GM21360 (cell line): Measurements from ENCODE around the gene PIK3R5.
"Not testable (repeated sequence)": the region's sequence is repeated elsewhere in the genome, so short reads cannot be mapped to it uniquely, and the experiment has no call there.

ENCODE experiments used
- ATAC-seq: cut with Tn5 transposase; IDR thresholded peaks from one replicate; pipeline ENCODE4 v1.9.1; 2021; ENCODE audit warnings: mild to moderate bottlenecking, moderate library complexity; ENCODE audit not compliant: unreplicated experiment

PIK3R5 gene

GRCh38 chr17:8965394-8966168 is at the start of gene PIK3R5:
TSS of gene PIK3R5 (minus strand) at chr17:8965707. CDS start at chr17:8911494, 54,213 bp downstream.
- ATAC-seq = peak; percentile 71

GRCh38 chr17:9011001-9011400 is 45.5 kb upstream of the PIK3R5 start:
- ATAC-seq = no peak

GRCh38 chr17:9009737-9010136 is 44.2 kb upstream of the PIK3R5 start:
- no peak for ATAC-seq

GRCh38 chr17:9009096-9009495 is 43.6 kb upstream of the PIK3R5 start:
- ATAC-seq = no peak

GRCh38 chr17:9007052-9007714 is 41.7 kb upstream of the PIK3R5 start:
- no peak for ATAC-seq

- no peak for ATAC-seq
Measured at GRCh38 chr17:9006175-9006767, 40.8 kb upstream of the PIK3R5 start.

GRCh38 chr17:9004961-9005285 is 39.4 kb upstream of the PIK3R5 start:
- ATAC-seq = no peak

GRCh38 chr17:9004132-9004960 is 38.8 kb upstream of the PIK3R5 start:
- ATAC-seq = no peak

GRCh38 chr17:9003355-9004131 is 38.0 kb upstream of the PIK3R5 start:
- no peak for ATAC-seq

- ATAC-seq = no peak
Measured at GRCh38 chr17:9002606-9003354, 37.3 kb upstream of the PIK3R5 start.

GRCh38 chr17:9002227-9002605 is 36.7 kb upstream of the PIK3R5 start:
- ATAC-seq = no peak

GRCh38 chr17:9001559-9001958 is 36.1 kb upstream of the PIK3R5 start:
- no peak for ATAC-seq

GRCh38 chr17:8997994-8998628 is 32.6 kb upstream of the PIK3R5 start:
- ATAC-seq = peak; percentile 55

- ATAC-seq = no peak
Measured at GRCh38 chr17:8995711-8996110, 30.2 kb upstream of the PIK3R5 start.

GRCh38 chr17:8994319-8994718 is 28.8 kb upstream of the PIK3R5 start:
- no peak for ATAC-seq

- ATAC-seq = no peak
Measured at GRCh38 chr17:8991514-8992285, 26.2 kb upstream of the PIK3R5 start.

GRCh38 chr17:8988263-8988935 is 22.9 kb upstream of the PIK3R5 start:
- not testable (repeated sequence) for ATAC-seq

GRCh38 chr17:8986295-8986694 is 20.8 kb upstream of the PIK3R5 start:
- no peak for ATAC-seq
